Kidney (tissue), 14 donors: ENCODE measurements around the gene DTNB. TPM values are rescaled to one million over a fixed set of nuclear protein-coding genes. Genes with fewer than 3 reads are reported as not detected.

Experiments
- DNase-seq, 5 donors: peaks; one replicate each; pipeline ENCODE4 v3.0.0-alpha.2; 2013 to 2020
- FAIRE-seq: peaks from 2 replicates; lab custom pipeline; 2012; peaks lifted over from hg19 to GRCh38; lab: Jason Lieb, UNC
- H3K27ac ChIP-seq, 2 donors: one replicate each; pipeline ENCODE4 v1.7.0; 2013; ENCODE audit warnings: low read depth in 2 of 2, low read length in 2 of 2, inconsistent platforms in 1 of 2
- H3K27me3 ChIP-seq: one replicate; pipeline ENCODE4 v1.7.1; 2013; ENCODE audit warnings: low read length, inconsistent platforms; ENCODE audit not compliant: control insufficient read depth, insufficient read depth
- H3K36me3 ChIP-seq, 3 donors: one replicate each; pipeline versions ENCODE4 v1.7.0 to v1.7.1; 2013; ENCODE audit warnings: low read length in 3 of 3, control low read depth in 1 of 3, inconsistent platforms in 1 of 3; ENCODE audit not compliant: insufficient read depth in 3 of 3, control insufficient read depth in 2 of 3
- H3K4me1 ChIP-seq, 3 donors: one replicate each; pipeline versions ENCODE4 v1.7.0 to v1.7.1; 2013; ENCODE audit warnings: low read length in 3 of 3, inconsistent platforms in 1 of 3, low read depth in 1 of 3; ENCODE audit not compliant: control insufficient read depth in 2 of 3, insufficient read depth in 2 of 3
- H3K4me3 ChIP-seq, 3 donors: one replicate each; pipeline versions ENCODE4 v1.7.0 to v1.8.1; 2013; ENCODE audit warnings: low read length in 3 of 3, control low read depth in 1 of 3, inconsistent platforms in 1 of 3
- H3K9ac ChIP-seq, 3 donors: one replicate each; pipeline versions ENCODE4 v1.7.0 to v1.7.1; 2013; ENCODE audit warnings: low read length in 3 of 3, control low read depth in 1 of 3, inconsistent platforms in 1 of 3
- H3K9me3 ChIP-seq, 3 donors: one replicate each; pipeline versions ENCODE4 v1.7.0 to v1.7.1; 2013; ENCODE audit warnings: low read length in 3 of 3, control low read depth in 1 of 3, inconsistent platforms in 1 of 3; ENCODE audit not compliant: control insufficient read depth in 2 of 3, insufficient read depth in 1 of 3
- CTCF ChIP-seq: IDR thresholded peaks from 3 replicates; pipeline ENCODE4 v1.5.1; 2012; ENCODE audit warnings: mild to moderate bottlenecking, moderate library complexity, borderline replicate concordance; ENCODE audit not compliant: insufficient read depth; ENCODE audit errors: extremely low read depth
- intact Hi-C: fragments of 100-400 bp; cut with DNase I; formaldehyde crosslinking; loops from one replicate; pipeline ENCODE4 v1.11.1; 2022
- polyA plus RNA-seq: library from polyadenylated mRNA; stranded (reverse); fragments of 350-450 nt; fragmentation: Illumina TruSeq; extraction: RNeasy Lipid Tissue Mini Kit (QIAGEN cat#74804); gene quantifications from one replicate; pipeline ENCODE4 v1.2.3, GENCODE V29; 2014; ENCODE audit warnings: low read depth, low replicate concordance; ENCODE audit not compliant: insufficient read depth
- total RNA-seq: library from RNA; stranded (reverse); fragmentation: NEBNext Ultra II Directional; extraction: Animal tissue kit (Norgen Biotek cat#: 25700); gene quantifications from one replicate; pipeline ENCODE4 v1.2.1, GENCODE V29; 2021
- donor health status: control.
- donor health status: control.
- donor health status: control.
- donor health status: control.
- donor health status: control.
- donor health status: DM: yes; HTN: yes; CAD: no.
- donor health status: Normal renal cell carcinoma (clear cell type).

Gene DTNB
- total and polyA plus RNA-seq, 2 donors from 2014 or later, result 23.0 to 28.1 TPM

- Histone ChIP-seq H3K27me3 (no peaks in the 10 kb centered on the region), H3K27ac (no peak overlapping the region), H3K4me3 (no peak overlapping the region), H3K4me1 (no peaks in the 10 kb centered on the region), H3K9me3 (no peaks in the 10 kb centered on the region), H3K36me3 (no peaks in the 10 kb centered on the region), H3K9ac (no peak overlapping the region)
- no peak for TF ChIP-seq CTCF
- peak in 2 of 5 donors; percentile 15 to 28 for DNase-seq
- no peak for FAIRE-seq
- intact Hi-C loops, result no loop called here
These were observed 24.4 kb upstream of the DTNB start for GRCh38 chr2:25697559-25698341.

- TF ChIP-seq CTCF, result no peak
- Histone ChIP-seq H3K9ac (no peak overlapping the region), H3K27ac (no peak overlapping the region), H3K4me3 (no peak overlapping the region), H3K27me3 (no peaks in the 10 kb centered on the region), H3K36me3 (no peaks in the 10 kb centered on the region), H3K9me3 (no peaks in the 10 kb centered on the region), H3K4me1 (no peaks in the 10 kb centered on the region)
- DNase-seq (no peak), FAIRE-seq (no peak)
- intact Hi-C loops, result no loop called here
These were observed 19.5 kb upstream of the DTNB start for GRCh38 chr2:25692737-25693445.

GRCh38 chr2:25692143-25692542 is 18.8 kb upstream of the DTNB start:
- no peaks in the 10 kb centered on the region for H3K9me3 ChIP-seq
- intact Hi-C loops, result no loop called here
- no peak overlapping the region for H3K9ac ChIP-seq
- FAIRE-seq (no peak), DNase-seq (no peak)
- no peak for TF ChIP-seq CTCF
- H3K4me3 ChIP-seq, result no peak overlapping the region
- H3K4me1 ChIP-seq, result no peaks in the 10 kb centered on the region
- H3K36me3 ChIP-seq, result no peaks in the 10 kb centered on the region
- no peak overlapping the region for H3K27ac ChIP-seq
- H3K27me3 ChIP-seq, result no peaks in the 10 kb centered on the region
